Esophagus squamous epithelium (tissue), 4 donors: ENCODE measurements around the gene SCRT2. TPM values are rescaled to one million over a fixed set of nuclear protein-coding genes. Genes with fewer than 3 reads are reported as not detected.

Experiments used
- total RNA-seq, 4 donors: library from RNA; depleted of rRNA; stranded (reverse); fragments of >200 nt; gene quantifications; one replicate each; pipeline ENCODE4 v1.1.0, GENCODE V29; 2016

SCRT2 gene
- total RNA-seq, 4 donors from 2014 or later, result not detected

Other genes starting within 250 kb of the SCRT2 start
- 10 to 100 TPM; 18.1 to 33.2 (median 26.0) TPM for gene TBC1D20, start 213.3 kb downstream of the SCRT2 start, total RNA-seq
- 10 to 100 TPM; 67.5 to 86.3 (median 78.9) TPM for gene CSNK2A1, start 132.0 kb downstream of the SCRT2 start, total RNA-seq
- not detected for gene TCF15, start 65.5 kb downstream of the SCRT2 start, total RNA-seq
- 100 to 1,000 TPM in 3 of 4 donors, 10 to 100 TPM in 1; 73.4 to 158 (median 133) TPM for gene SRXN1, start 22.6 kb downstream of the SCRT2 start, total RNA-seq
- 10 to 100 TPM in 1 of 4 donors, 1 to 10 TPM in 2, under 1 TPM in 1; 0.57 to 10.9 (median 6.5) TPM for gene SLC52A3, start 92.7 kb upstream of the SCRT2 start, total RNA-seq
- gene FAM110A, start 157.9 kb upstream of the SCRT2 start, total RNA-seq, result 10 to 100 TPM; 15.3 to 46.6 (median 27.1) TPM
- gene ANGPT4, start 240.5 kb upstream of the SCRT2 start, total RNA-seq, result under 1 TPM in 3 of 4 donors, not detected in 1; under 0.01 to 0.38 (median 0.09) TPM